KG1 (cell line): ENCODE measurements around the gene NBPF26.
"Not testable (repeated sequence)": the region's sequence is repeated elsewhere in the genome, so short reads cannot be mapped to it uniquely, and the experiment has no call there.

Experiments
- DNase-seq: peaks from one replicate; lab custom pipeline; 2025; lab: John Stamatoyannopoulos, UW

Gene NBPF26

DNA sequence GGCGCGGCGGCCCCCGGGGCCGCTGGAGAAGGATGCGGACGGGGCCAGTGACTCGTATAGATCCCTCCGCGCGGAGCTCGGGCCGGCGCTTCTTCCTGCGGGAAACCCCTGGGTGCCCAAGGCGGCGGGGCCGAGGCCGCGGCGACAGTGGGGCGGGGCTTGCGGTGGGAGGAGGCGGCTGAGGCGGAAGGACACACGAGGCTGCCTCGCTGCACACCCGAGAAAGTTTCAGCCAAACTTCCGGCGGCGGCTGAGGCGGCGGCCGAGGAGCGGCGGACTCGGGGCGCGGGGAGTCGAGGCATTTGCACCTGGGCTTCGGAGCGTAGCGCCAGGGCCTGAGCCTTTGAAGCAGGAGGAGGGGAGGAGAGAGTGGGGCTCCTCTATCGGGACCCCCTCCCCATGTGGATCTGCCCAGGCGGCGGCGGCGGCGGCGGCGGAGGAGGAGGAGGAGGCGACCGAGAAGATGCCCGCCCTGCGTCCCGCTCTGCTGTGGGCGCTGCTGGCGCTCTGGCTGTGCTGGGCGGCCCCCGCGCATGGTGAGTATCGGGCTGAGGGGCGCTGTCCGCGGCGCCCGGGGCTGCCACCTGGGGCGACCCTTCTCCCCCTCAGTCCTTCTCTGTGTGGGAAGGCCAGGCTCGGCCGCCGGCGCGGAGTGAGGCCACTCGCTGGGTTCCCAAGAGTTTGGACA lies at the start of gene NBPF26:
TSS of gene NBPF26 (plus strand) at position 231 of the 688 bp plus-strand sequence.
- not testable (repeated sequence) for DNase-seq

DNA sequence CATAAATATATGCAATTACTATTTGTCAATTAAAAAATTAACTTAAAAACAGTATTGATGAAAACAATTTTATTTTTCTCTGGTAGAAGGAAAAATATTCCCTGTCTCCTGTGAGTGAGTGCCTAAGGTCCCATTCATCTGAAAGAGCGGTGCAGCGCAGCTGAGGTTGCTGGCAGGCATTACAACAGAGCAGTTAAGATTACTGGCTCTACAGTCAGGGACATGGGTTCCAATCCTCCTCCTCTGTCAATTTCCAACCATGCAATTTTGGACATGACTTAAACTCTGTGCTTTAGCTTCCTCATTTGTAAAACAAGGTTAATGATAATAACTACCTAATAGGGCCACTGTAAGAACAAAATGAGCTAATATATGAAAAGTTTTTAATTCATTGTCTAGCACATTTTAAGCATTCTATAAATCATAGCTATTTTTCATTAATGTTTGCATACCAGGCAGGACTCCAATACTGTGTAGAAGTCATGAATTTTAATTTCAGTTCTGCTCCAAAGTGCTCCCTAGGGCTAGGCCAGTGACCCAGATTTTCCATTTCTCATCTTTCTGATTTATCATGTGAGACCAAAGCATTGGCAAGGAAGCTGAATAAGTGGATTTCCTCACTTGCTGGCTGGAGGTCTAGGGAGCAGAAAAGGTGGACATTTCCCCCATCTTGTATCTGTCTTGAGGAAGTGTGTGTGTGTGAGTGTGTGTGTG lies 43.5 kb upstream of the NBPF26 start:
- not testable (repeated sequence) for DNase-seq

DNA sequence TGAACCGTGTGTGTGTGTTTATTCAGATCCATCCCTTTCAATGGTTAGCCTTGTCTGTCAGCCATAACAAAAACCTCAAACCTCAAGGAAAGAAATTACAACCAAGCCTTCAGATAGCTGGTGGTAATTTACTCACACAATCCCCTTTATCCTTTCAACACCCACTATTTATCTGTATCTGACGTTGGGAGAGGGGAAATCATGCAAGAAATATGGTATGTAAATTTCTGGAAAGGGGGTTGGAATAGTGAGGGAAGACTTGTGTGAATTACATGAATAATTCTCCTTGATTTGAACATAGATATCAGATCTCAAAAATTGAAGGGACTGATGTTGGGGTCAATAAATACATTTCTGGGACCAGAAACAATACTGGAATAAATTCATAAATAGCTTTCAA lies 42.8 kb upstream of the NBPF26 start:
- DNase-seq: not testable (repeated sequence)

DNA sequence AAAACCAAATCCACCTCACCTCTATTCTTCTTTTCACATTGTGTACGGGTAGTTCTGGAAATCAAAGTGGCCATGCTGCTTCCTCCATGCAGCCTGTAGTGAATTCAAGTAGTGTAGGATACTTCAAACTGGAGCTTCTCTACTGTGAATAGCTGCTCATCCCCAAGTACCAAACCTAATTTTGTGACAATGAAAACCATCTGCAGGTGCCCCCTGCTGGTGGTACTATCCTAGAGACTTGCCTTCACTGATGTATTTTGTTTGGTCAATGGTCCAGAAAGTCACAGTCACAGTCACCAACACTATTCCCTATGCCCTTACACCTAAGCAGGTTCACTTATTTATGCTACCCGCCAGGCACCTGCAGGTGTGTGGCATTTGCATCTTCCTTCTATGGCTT lies 39.3 kb upstream of the NBPF26 start:
- DNase-seq: not testable (repeated sequence)

DNA sequence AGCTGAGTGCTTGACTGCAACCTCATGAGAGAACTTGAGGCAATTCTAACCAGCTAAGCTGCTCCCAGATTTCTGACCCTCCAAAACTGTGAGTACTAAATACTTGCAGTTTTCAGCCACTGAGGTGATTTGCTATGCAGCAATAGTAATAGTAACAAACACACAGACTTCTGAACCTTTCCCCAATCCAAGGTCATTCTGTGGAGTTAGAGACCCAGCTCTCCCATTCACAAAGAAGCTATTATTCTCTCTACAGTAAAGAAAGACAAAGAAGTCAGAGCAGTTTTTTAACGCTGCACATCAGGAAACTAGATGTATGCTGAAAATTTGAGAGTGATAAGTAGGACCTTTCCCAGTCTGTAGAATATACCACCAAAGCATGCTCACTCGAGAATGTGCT lies 38.1 kb upstream of the NBPF26 start:
- DNase-seq: not testable (repeated sequence)

DNA sequence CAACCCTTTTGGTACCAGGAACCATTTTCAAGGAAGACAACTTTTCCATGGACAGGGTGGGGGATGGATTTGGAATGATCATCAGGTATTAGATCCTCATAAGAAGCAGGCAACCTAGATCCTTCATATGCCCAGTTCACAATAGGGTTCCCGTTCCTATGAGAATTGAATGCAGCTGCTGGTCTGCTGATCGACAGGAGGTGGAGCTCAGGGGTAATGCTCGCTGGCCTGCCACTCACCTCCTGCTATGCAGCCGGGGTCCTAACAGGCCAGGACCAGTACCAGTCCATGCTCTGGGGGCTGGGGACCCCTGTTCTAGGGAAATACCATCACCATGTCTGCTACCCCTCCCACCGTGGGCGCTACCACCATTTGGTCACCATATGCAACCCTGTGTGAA lies 36.5 kb upstream of the NBPF26 start:
- DNase-seq: not testable (repeated sequence)

DNA sequence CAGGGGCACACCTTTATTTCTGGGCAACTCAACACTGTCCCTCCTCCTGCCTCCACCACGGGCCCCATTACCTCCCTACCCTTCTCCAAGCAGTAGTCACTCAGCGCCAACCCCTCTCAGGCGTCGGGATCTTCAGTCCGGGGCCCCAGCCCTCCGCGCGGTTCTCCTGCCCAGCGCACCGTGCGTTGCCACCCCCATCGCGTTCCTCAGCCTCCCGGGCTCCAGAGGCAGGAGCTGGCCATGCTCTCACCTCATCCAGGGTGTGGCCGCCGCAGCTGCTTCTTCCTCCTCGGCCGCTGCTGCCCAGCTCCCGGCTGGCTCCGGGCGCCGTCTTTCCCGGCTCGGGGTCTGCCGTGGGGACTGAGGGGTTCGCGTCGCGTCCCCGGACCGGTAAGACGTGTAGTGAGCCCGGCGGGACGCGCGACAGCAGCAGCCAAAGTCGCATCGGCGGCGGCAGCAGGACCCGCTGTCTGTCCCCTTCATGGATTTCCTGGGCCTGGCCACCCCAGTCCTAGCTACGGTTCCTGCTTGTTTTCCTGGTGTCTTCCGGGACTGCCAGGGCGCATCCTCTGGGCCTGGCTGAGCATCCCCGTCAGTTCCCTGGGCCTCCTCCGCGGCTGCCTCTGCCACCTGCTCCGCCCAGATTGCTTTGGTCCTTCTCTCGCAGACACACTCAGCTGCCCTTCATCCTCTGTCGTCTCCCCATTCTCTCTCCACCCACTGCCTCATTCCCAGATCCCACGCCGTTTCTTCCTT lies 22.8 kb upstream of the NBPF26 start:
- DNase-seq: not testable (repeated sequence)

DNA sequence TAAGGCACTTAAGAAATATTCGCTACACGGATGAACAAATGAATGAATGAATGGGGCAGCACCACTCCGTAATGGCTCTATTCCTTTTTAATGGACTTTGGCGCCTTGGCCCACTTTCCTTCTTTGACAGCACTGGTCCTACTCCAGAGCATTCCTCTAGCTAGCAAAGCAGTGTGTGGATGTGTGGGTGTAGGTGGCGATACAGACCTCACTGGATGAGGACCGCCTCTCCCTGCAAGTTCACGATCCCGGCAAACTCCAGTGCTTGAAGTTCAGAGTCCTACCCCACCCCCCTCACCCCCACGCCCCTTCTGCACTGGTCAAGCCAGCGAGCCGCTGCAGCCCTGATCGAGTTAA lies 409 bp upstream of the NBPF26 start:
- not testable (repeated sequence) for DNase-seq

DNA sequence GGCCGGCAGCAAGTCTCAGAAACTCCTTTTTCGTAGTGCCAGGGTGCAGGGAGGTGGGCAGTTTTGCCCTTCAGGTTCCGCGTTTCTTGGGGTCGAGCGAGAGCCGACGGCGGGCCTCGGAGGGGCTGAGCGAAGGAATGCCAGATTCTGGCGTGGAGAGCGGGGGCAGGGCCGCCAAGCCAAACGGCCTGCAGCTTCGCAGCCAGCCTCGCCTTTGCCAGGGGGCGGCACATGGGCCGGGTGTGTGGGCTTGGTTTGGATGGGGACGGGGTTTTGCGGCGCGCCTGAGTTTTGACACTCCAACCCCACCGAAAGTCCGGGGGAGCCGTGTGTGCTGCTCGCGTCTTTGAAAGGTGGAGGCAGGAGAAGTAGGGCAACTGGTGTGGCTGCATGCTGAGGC lies 762 bp downstream of the NBPF26 start:
- not testable (repeated sequence) for DNase-seq

DNA sequence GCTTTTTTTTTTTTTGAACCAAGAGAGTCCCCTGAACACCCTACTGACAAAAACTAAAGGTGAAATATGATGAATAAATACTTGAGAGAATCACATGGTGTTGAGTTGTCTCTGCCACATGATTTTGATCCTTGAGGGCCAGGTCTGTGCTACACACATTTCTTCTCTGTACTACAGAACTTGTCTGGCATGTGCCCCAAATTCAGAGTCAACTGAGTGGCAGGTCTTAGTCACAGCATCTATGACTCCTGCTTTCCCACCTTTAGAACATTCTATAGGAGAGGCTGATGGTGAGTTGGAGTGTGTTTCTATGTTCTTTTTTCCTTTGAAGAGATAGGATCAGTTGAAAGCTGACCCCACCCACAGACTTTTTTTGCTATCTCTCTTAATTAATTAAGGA lies 5.1 kb downstream of the NBPF26 start:
- not testable (repeated sequence) for DNase-seq

DNA sequence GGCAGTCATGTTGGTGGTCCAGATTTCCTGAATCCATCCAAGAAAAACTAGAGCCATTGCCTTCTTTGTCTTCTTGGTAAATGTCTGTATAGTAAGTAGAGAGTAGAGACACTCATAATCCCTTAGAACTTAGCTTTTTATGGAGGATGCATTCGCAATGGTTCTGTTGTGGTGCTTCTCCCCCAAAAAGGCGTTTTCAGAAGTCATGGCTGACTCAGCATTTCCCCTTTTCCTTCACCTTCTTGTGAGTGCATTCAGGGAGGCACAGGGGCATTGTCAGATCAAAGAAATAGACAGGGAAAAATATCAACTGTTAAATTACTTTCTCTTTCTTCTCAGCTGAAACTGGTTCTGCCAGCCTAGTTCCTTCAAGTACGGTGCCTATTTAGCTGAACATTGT lies 45.3 kb downstream of the NBPF26 start:
- not testable (repeated sequence) for DNase-seq

DNA sequence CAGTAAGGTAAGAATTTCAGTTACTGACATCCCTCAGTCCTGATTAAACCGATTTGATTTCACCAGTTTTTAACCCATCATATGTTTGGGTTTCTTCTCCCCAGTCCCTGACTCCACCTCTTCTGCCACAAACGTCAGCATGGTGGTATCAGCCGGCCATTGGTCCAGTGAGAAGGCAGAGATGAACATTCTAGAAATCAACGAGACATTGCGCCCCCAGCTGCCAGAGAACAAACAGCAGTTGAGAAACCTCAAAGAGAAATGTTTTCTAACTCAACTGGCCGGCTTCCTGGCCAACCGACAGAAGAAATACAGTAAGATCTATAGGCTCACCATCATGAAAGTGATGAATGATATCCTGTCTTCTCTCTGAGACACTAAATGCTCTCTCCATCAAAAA lies 81.7 kb downstream of the NBPF26 start:
- DNase-seq: not testable (repeated sequence)

DNA sequence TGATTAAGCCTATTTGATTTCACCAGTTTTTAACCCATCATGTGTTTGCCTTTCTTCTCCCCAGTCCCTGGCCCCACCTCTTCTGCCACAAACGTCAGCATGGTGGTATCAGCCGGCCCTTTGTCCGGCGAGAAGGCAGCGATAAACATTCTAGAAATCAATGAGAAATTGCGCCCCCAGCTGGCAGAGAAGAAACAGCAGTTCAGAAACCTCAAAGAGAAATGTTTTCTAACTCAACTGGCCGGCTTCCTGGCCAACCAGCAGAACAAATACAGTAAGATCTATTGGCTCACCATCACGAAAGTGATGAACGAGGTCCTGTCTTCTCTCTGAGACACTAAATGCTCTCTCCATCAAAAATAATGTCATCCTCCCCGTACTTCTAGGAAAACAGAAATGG lies 88.1 kb downstream of the NBPF26 start:
- DNase-seq: not testable (repeated sequence)

DNA sequence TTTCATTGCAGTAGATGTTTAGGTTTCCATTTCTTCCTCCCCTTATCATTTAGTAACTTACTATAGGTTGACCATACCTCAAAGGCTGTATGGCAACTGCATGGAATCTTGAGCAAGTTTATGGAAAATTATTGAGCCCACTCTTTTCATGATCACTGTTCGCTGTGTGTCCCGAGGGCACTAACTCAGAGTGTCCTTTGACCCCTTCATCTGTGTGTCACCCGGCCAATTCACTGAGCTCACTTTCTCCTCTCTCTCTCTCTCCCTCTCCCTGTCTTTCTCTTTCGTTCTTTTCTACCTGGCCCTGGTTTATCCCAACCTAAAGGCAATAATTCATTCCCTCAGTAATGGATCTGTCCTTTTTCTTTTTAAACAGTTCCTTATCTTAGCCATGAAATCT lies 101.3 kb downstream of the NBPF26 start:
- not testable (repeated sequence) for DNase-seq

DNA sequence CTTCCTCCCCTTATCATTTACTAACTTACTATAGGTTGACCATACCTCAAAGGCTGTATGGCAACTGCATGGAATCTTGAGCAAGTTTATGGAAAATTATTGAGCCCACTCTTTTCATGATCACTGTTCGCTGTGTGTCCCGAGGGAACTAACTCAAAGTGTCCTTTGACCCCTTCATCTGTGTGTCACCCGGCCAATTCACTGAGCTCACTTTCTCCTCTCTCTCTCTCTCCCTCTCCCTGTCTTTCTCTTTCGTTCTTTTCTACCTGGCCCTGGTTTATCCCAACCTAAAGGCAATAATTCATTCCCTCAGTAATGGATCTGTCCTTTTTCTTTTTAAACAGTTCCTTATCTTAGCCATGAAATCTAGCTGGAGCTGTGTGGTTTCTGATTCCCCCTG lies 102.9 kb downstream of the NBPF26 start:
- DNase-seq: not testable (repeated sequence)

DNA sequence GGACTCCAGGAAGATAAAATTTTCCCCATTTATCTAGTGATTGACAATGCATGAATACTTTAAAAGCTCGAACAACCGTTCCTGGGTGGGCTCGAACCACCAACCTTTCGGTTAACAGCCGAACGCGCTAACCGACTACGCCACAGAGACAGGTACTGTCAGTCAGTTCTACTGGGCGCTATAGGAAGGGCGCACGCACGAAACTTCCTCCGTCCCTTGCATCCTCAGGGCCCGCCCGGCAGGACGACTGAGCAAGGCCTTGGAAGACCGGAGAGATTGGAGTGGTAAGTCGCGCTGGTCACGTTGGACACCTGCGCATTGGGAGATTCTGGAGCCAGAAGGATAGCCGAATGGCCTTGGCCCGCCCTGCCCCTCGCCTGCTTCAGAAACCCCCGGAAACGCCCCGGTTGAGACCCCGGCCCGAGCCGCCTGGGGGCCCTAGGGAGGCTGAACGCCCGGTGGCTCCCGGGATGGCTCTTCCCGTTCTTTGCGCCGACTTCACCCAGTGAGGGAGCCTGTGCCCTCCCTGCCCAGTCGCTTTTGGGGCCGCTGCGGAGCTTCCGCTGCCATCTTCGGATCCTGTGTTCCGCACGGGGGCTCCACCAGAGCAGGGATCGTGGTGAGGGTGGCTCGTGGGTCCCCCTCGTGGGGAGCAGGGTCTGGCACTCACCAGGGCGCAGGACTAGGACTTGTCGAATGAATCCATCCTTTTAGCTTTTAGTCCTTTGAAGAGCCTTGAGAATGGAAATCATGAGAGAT lies 120.6 kb downstream of the NBPF26 start:
- DNase-seq: not testable (repeated sequence)

DNA sequence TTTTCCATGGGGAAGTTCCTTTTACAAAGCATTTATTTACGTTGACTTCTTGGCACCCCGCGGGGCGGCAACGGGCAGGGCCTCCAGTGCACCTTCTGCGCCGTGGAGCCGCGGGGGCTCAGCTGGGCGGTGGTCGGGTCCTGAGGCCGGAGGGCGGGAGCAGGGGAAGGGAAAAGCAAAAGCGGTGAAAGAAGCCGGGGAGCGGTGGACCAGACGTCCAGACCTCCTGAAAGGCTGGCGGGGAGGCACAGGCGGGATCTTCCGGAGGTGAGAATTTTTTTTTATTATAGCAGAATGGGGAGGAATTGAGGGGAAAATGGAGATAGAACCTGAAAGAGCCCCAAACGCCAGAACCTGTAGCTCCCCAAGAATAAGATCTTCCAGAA lies 121.2 kb downstream of the NBPF26 start:
- DNase-seq: not testable (repeated sequence)

DNA sequence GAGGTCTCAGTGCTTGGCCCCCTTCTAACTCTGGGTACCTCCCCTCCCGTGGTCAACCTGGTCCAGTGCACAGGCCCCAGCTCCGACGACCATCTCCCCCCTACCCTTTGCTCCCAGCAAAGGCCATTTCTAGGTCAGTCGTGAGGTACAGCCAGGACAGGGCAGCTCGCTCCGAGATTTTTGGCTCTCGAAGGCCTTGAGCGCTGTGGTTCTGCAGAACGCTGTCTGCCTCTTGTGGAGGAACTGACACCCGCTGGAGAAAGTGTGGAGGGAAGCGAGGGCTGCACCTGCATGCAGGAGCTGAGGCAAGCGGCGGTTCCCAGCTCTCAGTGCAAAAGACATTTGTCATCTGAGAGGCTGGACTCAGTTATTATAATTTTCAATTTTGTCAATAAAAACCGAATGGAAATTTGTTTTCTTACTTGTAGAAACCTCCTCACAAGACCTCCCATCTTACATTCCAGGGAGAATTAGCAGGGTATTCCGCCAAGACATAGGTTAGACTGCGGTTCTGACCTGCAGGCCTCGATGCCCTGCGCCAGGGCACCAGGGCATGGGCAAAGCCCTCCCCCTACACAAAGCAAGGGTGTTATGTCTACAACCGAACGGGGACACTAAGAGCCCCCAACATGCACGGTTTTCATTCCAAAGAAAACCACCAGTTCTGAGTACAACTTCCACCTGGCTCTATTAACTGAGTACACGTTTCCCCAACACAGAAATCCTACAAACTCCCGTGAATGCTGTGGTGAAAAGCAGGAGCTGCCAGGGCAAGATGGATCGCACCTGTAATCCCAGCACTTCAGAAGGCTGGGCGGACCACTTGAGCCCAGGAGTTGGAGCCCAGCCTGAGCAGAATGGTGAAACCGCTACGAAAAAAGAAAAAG lies 125.9 kb downstream of the NBPF26 start:
- DNase-seq: not testable (repeated sequence)

DNA sequence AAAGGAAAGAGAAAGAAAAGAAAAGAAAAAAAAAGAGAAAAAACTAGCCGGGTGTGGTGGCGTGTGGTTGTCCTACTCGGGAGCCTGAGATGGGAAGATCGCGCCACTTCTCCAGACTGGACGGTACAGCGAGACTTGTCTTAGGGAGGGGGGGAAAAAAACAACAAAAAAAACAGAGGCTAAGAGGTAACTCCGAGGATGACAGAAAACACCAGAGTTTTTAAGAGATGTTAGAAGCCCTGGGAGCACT lies 126.5 kb downstream of the NBPF26 start:
- DNase-seq: not testable (repeated sequence)

DNA sequence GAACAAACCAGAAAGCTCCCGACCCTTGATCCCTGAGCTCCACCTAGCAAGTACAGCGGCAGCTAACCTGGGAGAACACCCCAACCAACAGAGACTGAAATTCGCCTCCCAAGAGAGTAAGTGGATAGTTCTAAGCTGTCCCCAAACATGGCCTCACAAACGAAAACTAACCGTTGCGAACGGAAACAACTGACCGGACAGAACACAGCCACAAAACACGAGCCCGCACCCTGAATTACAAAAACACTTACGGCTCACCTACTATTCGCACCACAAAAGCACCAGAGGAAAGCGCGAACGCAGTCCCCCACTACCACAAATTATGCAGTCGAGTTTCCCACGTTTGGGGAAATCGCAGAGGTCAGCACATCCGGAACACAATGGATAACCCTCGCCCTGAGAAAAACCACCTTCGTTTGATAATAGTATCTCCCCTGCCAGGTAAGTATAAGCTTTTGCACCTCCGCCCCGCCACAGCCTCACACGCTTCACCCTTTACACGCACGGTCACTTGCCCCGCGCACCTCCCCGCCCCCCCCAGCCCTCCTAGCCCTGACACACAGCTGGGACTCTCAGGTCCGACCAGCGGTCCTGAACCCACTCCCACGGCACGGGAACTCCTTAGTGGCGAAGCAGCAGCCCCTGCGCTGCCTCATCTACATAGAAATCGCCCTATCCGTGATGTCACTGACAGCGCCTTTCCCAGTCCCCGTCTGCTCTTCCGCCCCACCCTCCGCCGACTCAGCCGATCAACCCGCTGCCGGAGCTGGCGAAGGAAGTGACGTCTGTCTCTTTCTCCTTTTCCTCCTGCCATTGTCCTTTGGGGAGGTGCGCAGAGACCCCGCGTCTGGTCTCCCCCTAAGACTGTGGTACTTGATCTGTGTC lies 127.0 kb downstream of the NBPF26 start:
- DNase-seq: peak; percentile 35
